ENCODE data around the gene CAMKMT. TPM values are rescaled to one million over a fixed set of nuclear protein-coding genes. Genes with fewer than 3 reads are reported as not detected.

The CAMKMT gene
- total and polyA plus RNA-seq, 2 experiments from 2014 or later = 26.5 to 29.5 TPM

DNA sequence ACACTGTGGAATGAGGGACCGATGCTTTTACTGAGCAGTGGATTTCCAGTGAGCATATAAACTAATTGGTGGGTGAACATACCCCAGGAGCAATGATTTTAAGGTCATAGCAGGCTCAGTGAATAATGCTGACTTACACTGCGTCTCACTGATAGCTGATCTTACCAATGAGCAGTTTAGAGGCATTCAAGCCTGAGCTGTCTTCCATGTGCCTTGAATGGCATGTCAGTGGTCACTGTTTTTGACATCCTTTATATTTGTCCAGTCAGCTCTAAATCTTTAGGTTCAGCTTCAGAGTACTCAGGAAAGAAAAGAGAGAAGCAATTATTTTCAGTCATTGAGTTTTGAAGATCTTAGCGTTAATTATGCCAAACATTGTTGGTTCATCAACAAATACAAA is 88.3 kb downstream of the CAMKMT start:
- DNase-seq (ENCODE audit: low spot score) = no peak
- no peaks in the 10 kb centered on the region for H3K27me3 Mint-ChIP-seq (ENCODE audit: insufficient read depth, low read depth, poor library complexity)
- TF ChIP-seq, protein P1, sequence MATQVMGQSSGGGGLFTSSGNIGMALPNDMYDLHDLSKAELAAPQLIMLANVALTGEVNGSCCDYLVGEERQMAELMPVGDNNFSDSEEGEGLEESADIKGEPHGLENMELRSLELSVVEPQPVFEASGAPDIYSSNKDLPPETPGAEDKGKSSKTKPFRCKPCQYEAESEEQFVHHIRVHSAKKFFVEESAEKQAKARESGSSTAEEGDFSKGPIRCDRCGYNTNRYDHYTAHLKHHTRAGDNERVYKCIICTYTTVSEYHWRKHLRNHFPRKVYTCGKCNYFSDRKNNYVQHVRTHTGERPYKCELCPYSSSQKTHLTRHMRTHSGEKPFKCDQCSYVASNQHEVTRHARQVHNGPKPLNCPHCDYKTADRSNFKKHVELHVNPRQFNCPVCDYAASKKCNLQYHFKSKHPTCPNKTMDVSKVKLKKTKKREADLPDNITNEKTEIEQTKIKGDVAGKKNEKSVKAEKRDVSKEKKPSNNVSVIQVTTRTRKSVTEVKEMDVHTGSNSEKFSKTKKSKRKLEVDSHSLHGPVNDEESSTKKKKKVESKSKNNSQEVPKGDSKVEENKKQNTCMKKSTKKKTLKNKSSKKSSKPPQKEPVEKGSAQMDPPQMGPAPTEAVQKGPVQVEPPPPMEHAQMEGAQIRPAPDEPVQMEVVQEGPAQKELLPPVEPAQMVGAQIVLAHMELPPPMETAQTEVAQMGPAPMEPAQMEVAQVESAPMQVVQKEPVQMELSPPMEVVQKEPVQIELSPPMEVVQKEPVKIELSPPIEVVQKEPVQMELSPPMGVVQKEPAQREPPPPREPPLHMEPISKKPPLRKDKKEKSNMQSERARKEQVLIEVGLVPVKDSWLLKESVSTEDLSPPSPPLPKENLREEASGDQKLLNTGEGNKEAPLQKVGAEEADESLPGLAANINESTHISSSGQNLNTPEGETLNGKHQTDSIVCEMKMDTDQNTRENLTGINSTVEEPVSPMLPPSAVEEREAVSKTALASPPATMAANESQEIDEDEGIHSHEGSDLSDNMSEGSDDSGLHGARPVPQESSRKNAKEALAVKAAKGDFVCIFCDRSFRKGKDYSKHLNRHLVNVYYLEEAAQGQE (IDR thresholded peaks at IDR 0.05; ENCODE audit: unreplicated experiment) = no peak
- TF ChIP-seq, protein P2, sequence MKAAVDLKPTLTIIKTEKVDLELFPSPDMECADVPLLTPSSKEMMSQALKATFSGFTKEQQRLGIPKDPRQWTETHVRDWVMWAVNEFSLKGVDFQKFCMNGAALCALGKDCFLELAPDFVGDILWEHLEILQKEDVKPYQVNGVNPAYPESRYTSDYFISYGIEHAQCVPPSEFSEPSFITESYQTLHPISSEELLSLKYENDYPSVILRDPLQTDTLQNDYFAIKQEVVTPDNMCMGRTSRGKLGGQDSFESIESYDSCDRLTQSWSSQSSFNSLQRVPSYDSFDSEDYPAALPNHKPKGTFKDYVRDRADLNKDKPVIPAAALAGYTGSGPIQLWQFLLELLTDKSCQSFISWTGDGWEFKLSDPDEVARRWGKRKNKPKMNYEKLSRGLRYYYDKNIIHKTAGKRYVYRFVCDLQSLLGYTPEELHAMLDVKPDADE (IDR thresholded peaks at IDR 0.05) = no peak
- TF ChIP-seq NANOG (IDR thresholded peaks at IDR 0.05; ENCODE audit: borderline replicate concordance) (no peak), ZNF114 (CRISPR knock-in tag; IDR thresholded peaks at IDR 0.05) (no peak), CREB1 (CRISPR knock-in tag; IDR thresholded peaks at IDR 0.05; ENCODE audit: low read depth) (no peak)
- H3K27me3 ChIP-seq (ENCODE audit: insufficient read depth) = no peaks in the 10 kb centered on the region
- peaks cover 5% of the 10 kb centered on the region for H3K4me1 ChIP-seq (ENCODE audit: insufficient read depth)
- peaks cover 35% of the 10 kb centered on the region for H3K4me1 Mint-ChIP-seq
- H3K4me3 Mint-ChIP-seq = no peak overlapping the region
- no peak overlapping the region for H3K27ac Mint-ChIP-seq
- H4K20me1 ChIP-seq (replicated peaks; ENCODE audit: insufficient read depth) = no peaks in the 10 kb centered on the region
- no peaks in the 10 kb centered on the region for H3K79me2 ChIP-seq (replicated peaks; ENCODE audit: insufficient read depth)
- no peak overlapping the region for H3K4me3 ChIP-seq
- H3F3A ChIP-seq (replicated peaks; ENCODE audit: low read depth) = no peaks in the 10 kb centered on the region
- peaks cover 7% of the 10 kb centered on the region; the same call in 2 of the 3 replicates for H3K9me3 Mint-ChIP-seq
- ATAC-seq = no peak; the same call in 2 of the 3 replicates
- no peaks in the 10 kb centered on the region for H3K36me3 ChIP-seq (ENCODE audit: insufficient read depth)
- H2AFZ ChIP-seq = no peak overlapping the region
- no peaks in the 10 kb centered on the region for H3K9me2 ChIP-seq (ENCODE audit: insufficient read depth)
- H3K36me3 Mint-ChIP-seq (ENCODE audit: low read depth) = peaks cover 14% of the 10 kb centered on the region
- no peak overlapping the region for H3K4me2 ChIP-seq
- H3K27ac ChIP-seq (ENCODE audit: low read depth) = no peak overlapping the region

DNA sequence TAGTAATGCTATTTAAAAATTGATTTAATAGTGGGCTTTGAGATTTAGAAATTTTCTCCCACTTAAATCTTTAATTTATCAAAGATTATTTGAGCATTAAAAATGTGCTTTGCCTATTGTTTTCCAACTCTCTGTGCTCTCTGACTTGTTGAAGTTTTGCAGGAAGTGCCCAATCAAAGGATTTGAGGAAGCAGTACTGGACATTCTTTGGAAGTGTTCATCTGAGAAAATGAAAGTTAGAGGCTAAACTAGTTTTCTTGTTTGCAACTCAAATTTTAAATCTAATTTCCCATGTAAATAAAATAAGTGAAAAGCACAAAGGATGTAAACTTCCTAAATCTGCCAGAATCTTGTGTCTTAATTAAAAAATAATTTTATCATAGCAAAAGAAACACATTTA is 89.1 kb downstream of the CAMKMT start:
- Histone ChIP-seq H3K27me3 (ENCODE audit: insufficient read depth) (no peaks in the 10 kb centered on the region), H3K4me2 (no peak overlapping the region), H4K20me1 (replicated peaks; ENCODE audit: insufficient read depth) (no peaks in the 10 kb centered on the region), H3K4me3 (no peak overlapping the region), H3K79me2 (replicated peaks; ENCODE audit: insufficient read depth) (no peaks in the 10 kb centered on the region), H2AFZ (no peak overlapping the region), H3K36me3 (ENCODE audit: insufficient read depth) (no peaks in the 10 kb centered on the region), H3K9me2 (ENCODE audit: insufficient read depth) (no peaks in the 10 kb centered on the region), H3K4me1 (ENCODE audit: insufficient read depth) (peaks cover 9% of the 10 kb centered on the region), H3K27ac (ENCODE audit: low read depth) (no peak overlapping the region), H3F3A (replicated peaks; ENCODE audit: low read depth) (no peaks in the 10 kb centered on the region)
- ATAC-seq (no peak), DNase-seq (ENCODE audit: low spot score) (no peak)
- H3K4me1 Mint-ChIP-seq = peaks cover 38% of the 10 kb centered on the region
- peaks cover under 1% of the 10 kb centered on the region; the same call in 1 of the 3 replicates for H3K9me3 Mint-ChIP-seq
- peaks cover 7% of the 10 kb centered on the region for H3K36me3 Mint-ChIP-seq (ENCODE audit: low read depth)
- TF ChIP-seq, protein P2 (IDR thresholded peaks at IDR 0.05) = no peak
- TF ChIP-seq JUNB (IDR thresholded peaks at IDR 0.05; ENCODE audit: unreplicated experiment) (no peak), POLR2AphosphoS5 (IDR thresholded peaks at IDR 0.05; ENCODE audit: low read depth) (no peak)
- TF ChIP-seq, protein P3, sequence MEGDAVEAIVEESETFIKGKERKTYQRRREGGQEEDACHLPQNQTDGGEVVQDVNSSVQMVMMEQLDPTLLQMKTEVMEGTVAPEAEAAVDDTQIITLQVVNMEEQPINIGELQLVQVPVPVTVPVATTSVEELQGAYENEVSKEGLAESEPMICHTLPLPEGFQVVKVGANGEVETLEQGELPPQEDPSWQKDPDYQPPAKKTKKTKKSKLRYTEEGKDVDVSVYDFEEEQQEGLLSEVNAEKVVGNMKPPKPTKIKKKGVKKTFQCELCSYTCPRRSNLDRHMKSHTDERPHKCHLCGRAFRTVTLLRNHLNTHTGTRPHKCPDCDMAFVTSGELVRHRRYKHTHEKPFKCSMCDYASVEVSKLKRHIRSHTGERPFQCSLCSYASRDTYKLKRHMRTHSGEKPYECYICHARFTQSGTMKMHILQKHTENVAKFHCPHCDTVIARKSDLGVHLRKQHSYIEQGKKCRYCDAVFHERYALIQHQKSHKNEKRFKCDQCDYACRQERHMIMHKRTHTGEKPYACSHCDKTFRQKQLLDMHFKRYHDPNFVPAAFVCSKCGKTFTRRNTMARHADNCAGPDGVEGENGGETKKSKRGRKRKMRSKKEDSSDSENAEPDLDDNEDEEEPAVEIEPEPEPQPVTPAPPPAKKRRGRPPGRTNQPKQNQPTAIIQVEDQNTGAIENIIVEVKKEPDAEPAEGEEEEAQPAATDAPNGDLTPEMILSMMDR (conservative IDR thresholded peaks at IDR 0.05; ENCODE audit: low read depth in 2 of 2) = no peak
- no peak overlapping the region for H3K27ac Mint-ChIP-seq
- no peak overlapping the region for H3K4me3 Mint-ChIP-seq
- H3K27me3 Mint-ChIP-seq (ENCODE audit: insufficient read depth, low read depth, poor library complexity) = no peaks in the 10 kb centered on the region

Data from GM23338 (cell line).